Measurements from ENCODE around the gene LYRM1. TPM values are rescaled to one million over a fixed set of nuclear protein-coding genes. Genes with fewer than 3 reads are reported as not detected.

The LYRM1 gene
- total RNA-seq, 2 experiments from 2014 or later: 13.3 to 14.0 TPM

GRCh38 chr16:20946015-20946629, 45.6 kb downstream of the LYRM1 start:
- Mint-ChIP-seq H3K9me3 (no peaks in the 10 kb centered on the region), H3K4me1 (ENCODE audit: low read depth) (peaks cover 3% of the 10 kb centered on the region), H3K4me3 (no peak overlapping the region), H3K36me3 (ENCODE audit: low read depth) (no peaks in the 10 kb centered on the region), H3K27ac (no peak overlapping the region), H3K27me3 (no peaks in the 10 kb centered on the region)
- DNase-seq (no peak), ATAC-seq (ENCODE audit: poor library complexity) (no peak)
- no peak overlapping the region for H3K27ac ChIP-seq (ENCODE audit: low read depth in 1 of 2, low read length in 2 of 2)
- intact Hi-C loops (cut with DNase I, micrococcal nuclease): no loop called here
- H3K4me3 ChIP-seq (ENCODE audit: low read length): no peak overlapping the region
- POLR2A ChIA-PET: no interaction called here
- H3K4me1 ChIP-seq (ENCODE audit: insufficient read depth, low read length): peaks cover 9% of the 10 kb centered on the region
- CTCF ChIA-PET: no interaction called here
- TF ChIP-seq CTCF (IDR thresholded peaks at IDR 0.05): no peak
- H3K36me3 ChIP-seq (ENCODE audit: insufficient read depth, low read length): no peaks in the 10 kb centered on the region
- H3K9me3 ChIP-seq (ENCODE audit: control insufficient read depth in 1 of 2, insufficient read depth in 1 of 2, low read length in 2 of 2): no peaks in the 10 kb centered on the region
- no peaks in the 10 kb centered on the region for H3K27me3 ChIP-seq (ENCODE audit: control insufficient read depth in 1 of 2, insufficient read depth in 2 of 2, low read length in 2 of 2)

DNA sequence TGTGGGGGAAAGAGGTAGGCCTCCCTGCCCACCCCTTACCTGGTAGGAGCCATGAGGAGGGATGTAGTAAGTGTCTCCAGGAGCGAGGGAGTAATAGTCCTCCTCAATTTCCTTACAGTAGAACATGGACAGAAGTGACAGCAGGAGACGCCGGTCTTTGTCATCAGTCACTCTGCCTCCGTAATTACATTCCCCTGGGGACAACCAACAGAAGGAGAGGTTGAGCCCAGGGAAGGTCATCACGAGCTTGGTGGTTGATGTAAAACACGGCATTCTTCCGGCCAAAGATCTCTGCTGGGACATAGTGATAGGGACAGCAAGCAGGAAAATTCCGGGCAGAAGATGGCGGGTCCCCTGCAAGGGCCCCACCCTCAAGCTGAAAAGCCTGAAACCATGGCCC, 47.9 kb downstream of the LYRM1 start:
- Mint-ChIP-seq H3K27me3 (no peaks in the 10 kb centered on the region), H3K4me3 (no peak overlapping the region), H3K9me3 (no peaks in the 10 kb centered on the region), H3K36me3 (ENCODE audit: low read depth) (no peaks in the 10 kb centered on the region), H3K27ac (no peak overlapping the region), H3K4me1 (ENCODE audit: low read depth) (no peaks in the 10 kb centered on the region)
- no peak for TF ChIP-seq CTCF (IDR thresholded peaks at IDR 0.05)
- intact Hi-C loops (cut with DNase I, micrococcal nuclease): no loop called here
- DNase-seq: no peak
- POLR2A ChIA-PET: no interaction called here
- H3K4me3 ChIP-seq (ENCODE audit: low read length): no peak overlapping the region
- no peak for ATAC-seq (ENCODE audit: poor library complexity)
- H3K36me3 ChIP-seq (ENCODE audit: insufficient read depth, low read length): no peaks in the 10 kb centered on the region
- no peaks in the 10 kb centered on the region for H3K27me3 ChIP-seq (ENCODE audit: control insufficient read depth in 1 of 2, insufficient read depth in 2 of 2, low read length in 2 of 2)
- CTCF ChIA-PET: no interaction called here
- peaks cover 6% of the 10 kb centered on the region for H3K4me1 ChIP-seq (ENCODE audit: insufficient read depth, low read length)
- H3K27ac ChIP-seq (ENCODE audit: low read depth in 1 of 2, low read length in 2 of 2): no peak overlapping the region
- no peaks in the 10 kb centered on the region for H3K9me3 ChIP-seq (ENCODE audit: control insufficient read depth in 1 of 2, insufficient read depth in 1 of 2, low read length in 2 of 2)

DNA sequence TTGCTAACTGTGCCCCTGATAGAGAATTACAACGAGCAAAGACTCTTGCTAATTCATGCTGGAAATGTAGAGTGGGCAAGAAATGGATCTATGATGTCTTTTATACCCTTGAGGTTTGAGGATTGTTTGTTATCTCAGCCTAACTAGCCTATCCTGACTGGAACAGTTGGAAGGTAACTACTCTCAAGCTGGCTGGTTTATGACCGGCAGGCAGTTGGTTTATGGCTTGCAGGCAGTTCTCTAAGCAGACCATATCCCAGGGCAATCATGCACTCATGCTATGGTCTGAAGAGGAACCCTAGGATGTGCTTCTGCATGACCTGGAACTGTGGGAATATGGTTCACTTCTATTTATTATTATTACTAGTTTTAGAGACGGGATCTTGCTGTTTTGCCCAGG, 49.1 kb downstream of the LYRM1 start:
- Histone ChIP-seq H3K36me3 (ENCODE audit: insufficient read depth, low read length) (no peaks in the 10 kb centered on the region), H3K27ac (ENCODE audit: low read depth in 1 of 2, low read length in 2 of 2) (no peak overlapping the region), H3K27me3 (ENCODE audit: control insufficient read depth in 1 of 2, insufficient read depth in 2 of 2, low read length in 2 of 2) (no peaks in the 10 kb centered on the region), H3K9me3 (ENCODE audit: control insufficient read depth in 1 of 2, insufficient read depth in 1 of 2, low read length in 2 of 2) (no peaks in the 10 kb centered on the region), H3K4me1 (ENCODE audit: insufficient read depth, low read length) (peaks cover 1% of the 10 kb centered on the region), H3K4me3 (ENCODE audit: low read length) (no peak overlapping the region)
- no peaks in the 10 kb centered on the region for H3K27me3 Mint-ChIP-seq
- no peak for DNase-seq
- intact Hi-C loops (cut with DNase I, micrococcal nuclease): no loop called here
- H3K4me3 Mint-ChIP-seq: no peak overlapping the region
- H3K4me1 Mint-ChIP-seq (ENCODE audit: low read depth): no peaks in the 10 kb centered on the region
- H3K9me3 Mint-ChIP-seq: no peaks in the 10 kb centered on the region
- CTCF ChIA-PET: no interaction called here
- no peak for TF ChIP-seq CTCF (IDR thresholded peaks at IDR 0.05)
- no peaks in the 10 kb centered on the region for H3K36me3 Mint-ChIP-seq (ENCODE audit: low read depth)
- POLR2A ChIA-PET: no interaction called here
- H3K27ac Mint-ChIP-seq: no peak overlapping the region
- ATAC-seq (ENCODE audit: poor library complexity): no peak

Data from CD4-positive, alpha-beta T cell (primary cell).